HG02623 (cell line): ENCODE results near the gene NEU1.
"Not testable (repeated sequence)": the region's sequence is repeated elsewhere in the genome, so short reads cannot be mapped to it uniquely, and the experiment has no call there.

ENCODE experiments used
- ATAC-seq: cut with Tn5 transposase; IDR thresholded peaks from one replicate; pipeline ENCODE4 v1.9.1; 2021; ENCODE audit warnings: moderate library complexity; ENCODE audit not compliant: unreplicated experiment

NEU1 gene

DNA sequence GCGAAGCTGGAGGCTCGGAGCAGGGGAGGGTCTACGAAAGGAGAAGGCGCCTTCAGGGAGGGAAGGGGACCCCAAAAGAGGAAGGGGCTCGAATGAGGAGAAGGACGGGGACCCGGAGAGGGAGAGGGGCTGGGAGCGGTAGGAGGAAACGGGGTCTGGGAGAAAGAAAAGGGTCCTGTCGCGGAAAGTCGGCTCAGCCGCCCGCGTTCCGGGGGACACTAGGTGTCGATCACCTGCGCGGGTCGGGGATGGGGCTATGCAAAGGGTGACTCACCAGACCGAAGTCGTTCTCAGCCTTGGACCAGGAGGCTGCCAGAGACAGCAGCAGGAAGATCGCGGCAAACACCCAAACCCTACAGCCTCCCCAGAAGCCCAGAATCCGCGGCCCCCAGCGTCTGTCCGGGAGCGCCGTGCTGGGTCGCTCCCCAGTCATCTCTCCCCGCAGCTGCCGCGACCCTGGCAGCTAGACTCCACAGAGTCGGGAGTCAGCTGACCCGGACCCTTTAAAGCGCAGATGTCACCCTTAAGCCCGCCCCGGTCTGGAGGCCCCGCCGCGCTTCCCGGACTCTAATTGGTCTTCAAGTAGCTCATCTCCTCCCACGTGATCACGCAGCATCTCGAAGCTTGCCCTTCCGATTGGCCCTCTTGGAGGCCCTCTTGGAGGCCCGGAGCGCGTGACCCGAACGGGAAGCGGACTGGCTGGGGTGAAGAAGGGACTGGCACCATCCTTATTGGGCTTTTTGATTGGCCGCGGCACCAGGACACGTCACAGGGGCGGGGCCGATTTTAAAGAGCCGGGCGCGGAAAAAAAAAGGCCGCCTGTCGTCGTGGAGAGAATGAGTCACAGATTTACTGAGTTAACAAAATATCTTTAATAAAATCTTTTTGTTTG lies at the start of gene NEU1:
Gene NEU1 (minus strand): TSS at position 478 of the 892 bp plus-strand sequence. CDS start 45 bp downstream, at position 433.
- peak; percentile 88 for ATAC-seq

DNA sequence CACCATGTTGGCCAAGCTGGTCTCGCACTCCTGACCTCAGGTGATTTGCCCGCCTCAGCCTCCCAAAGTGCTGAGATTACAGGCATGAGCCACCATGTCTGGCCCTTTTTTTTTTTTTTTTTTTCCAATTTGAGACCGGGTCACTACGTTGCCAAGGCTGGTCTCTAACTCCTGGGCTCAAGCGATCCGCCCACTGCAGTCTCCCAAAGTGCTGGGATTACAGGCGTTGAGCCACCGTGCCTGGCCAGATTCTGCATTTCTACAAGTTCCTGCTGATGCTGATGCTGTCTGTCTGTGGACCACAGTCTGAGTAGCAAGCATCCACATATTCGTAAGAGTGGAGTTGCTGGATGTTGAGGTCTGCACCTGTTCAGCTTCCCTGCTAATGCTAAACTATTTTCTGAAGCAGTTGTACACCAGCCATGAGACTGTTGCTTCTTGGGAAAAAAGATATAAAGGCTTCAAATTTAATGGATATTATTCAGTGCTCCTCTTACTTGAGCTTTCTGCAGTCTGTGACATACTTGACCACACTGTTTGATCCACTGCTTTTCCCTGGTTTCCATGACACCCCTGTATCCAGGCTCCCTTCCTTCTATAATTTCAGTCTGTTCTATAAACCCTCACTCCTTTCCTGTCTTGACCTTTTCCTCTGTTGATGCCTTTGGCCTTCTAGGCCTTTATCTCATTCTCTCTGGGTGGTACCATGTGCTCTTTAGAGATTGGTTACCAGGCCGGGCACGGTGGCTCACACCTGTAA lies 49.4 kb upstream of the NEU1 start:
- no peak for ATAC-seq

DNA sequence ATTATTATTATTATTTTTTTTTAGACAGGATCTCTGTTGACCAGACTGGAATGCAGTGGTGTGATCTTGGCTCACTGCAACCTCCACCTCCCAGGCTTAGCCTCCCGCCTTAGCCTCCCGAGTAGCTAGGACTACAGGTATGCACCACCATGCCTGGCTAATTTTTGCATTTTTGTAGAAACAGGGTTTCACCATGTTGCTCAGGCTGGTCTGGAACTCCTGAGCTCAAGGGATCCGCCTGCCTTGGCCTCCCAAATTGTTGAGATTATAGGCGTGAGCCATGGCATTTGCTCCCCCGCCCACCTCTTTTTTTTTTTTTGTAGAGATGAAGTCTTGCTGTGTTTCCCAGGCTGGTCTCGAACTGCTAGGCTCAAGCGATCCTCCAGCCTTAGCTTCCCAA lies 46.7 kb upstream of the NEU1 start:
- not testable (repeated sequence) for ATAC-seq

- ATAC-seq, result peak; percentile 52
Observed at GRCh38 chr6:31908791-31909190, 46.2 kb upstream of the NEU1 start.

GRCh38 chr6:31908255-31908654 lies 45.6 kb upstream of the NEU1 start:
- ATAC-seq, result not testable (repeated sequence)

DNA sequence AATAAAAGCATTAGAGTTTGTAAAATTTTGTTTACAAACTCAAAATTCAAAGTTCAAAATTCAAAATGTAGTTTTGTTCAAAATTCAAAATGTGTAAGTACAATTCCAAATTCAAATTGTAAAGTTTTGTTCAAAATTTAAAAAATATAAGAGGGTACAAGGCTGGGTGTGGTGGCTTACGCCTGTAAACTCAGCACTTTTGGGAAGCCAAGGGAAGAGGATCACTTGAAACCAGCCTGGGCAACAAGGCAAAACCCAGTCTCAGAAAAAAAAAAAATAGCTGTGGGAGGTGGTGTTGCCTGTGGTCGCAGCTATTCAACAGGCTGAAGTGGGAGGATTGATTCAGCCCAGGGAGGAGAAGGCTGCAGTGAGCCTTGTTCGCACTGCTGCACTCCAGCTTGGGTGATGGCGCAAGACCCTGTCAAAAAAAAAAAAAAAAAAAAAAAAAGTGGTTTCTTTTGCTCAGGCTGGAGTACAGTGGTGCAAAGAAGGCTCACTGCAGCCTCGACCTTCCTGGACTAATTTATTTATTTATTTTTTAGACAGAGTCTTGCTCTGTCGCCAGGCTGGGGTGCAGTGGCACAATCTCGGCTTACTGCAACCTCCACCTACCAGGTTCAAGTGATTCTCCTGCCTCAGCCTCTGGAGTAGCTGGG lies 44.7 kb upstream of the NEU1 start:
- no peak for ATAC-seq

DNA sequence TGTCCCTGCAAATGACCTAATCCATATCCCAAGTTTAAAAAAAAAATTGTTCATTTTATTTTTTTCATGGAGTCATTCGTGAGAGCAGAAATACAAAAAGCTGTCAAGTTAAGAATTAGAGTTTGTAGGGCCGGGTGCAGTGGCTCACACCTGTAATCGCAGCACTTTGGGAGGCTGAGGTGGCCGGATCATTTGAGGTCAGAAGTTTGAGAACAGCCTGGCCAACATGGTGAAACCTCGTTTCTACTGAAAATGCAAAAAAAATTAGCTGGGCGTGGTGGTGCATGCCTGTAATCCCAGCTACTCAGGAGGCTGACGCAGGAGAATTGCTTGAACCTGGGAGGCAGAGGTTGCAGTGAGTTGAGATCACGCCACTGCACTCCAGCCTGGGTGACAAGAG lies 44.1 kb upstream of the NEU1 start:
- not testable (repeated sequence) for ATAC-seq

DNA sequence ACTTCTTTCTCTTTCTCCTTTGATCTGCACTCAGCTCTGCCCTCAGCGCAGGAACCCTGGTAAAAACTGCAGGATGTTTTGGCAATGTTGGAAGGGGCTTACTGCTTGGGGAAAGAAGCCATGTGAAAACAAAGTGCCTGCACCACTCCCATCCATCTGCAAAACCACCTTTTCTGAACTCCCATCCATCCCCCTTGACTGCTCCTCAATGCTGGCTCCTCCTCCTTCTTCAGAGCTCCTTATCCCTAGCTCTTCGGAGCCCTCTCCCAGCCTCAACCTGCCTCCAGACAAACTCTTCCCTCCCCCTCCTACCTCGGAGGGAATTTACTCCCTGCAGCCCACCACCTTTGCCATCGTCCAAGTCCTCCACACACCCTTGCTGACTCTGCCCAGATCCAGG lies 43.5 kb upstream of the NEU1 start:
- ATAC-seq, result no peak

DNA sequence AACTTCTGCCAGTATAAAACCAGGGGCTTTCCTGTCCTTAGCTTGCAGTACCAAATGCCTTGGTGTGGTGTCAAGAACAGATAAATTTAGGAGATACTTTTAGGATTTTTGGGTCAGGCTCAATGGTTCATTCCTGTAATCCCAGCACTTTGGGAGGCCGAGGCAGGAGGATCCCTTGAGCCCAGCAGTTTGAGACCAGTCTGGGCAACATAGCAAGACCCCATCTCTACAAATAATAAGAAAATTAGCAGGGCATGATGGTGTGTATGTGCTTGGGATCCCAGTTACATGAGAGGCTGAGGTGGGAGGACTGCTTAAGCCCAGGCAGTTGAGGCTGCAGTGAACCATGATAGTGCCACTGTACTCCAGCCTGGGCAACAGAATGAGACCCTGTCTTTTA lies 42.4 kb upstream of the NEU1 start:
- ATAC-seq, result no peak

- ATAC-seq, result no peak
Observed at GRCh38 chr6:31903957-31904356, 41.3 kb upstream of the NEU1 start.

GRCh38 chr6:31901953-31902643 lies 39.5 kb upstream of the NEU1 start, which contains the start of gene ZBTB12:
Gene ZBTB12 (minus strand): TSS chr6:31902086. CDS start chr6:31901305, 781 bp downstream.
- peak; percentile 44 for ATAC-seq

DNA sequence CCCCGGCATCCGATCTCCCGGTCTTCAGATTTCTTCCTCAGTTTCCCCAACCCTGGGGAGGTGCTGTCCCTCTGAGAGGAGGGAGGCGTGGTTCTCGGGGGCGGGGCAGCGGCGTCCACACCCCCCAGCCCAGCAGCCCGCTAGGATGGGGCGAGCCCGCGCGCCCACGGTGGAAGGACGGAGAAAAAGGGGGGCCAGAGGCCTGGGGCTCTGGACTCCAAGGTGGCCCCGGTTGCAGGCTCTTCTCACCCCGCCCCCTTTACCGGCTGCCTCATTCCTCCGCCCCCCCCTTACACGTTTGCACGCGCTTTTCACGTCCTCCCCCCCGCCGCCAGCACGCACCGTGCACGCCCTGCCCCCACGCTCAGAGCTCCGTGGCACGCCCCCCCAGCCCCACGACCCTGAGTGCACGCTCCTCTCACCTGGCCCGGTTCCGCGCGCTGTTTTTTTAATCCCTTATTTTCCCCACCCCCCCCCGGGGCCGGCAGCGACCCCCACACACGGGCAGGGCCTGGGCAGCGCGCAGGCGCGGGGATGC lies 38.9 kb upstream of the NEU1 start:
- no peak for ATAC-seq

- ATAC-seq, result no peak
Observed at GRCh38 chr6:31900917-31901414, 38.3 kb upstream of the NEU1 start.

- no peak for ATAC-seq
Observed at GRCh38 chr6:31899882-31900722, 37.5 kb upstream of the NEU1 start.

- ATAC-seq, result no peak
Observed at GRCh38 chr6:31899215-31899614, 36.6 kb upstream of the NEU1 start.

GRCh38 chr6:31898383-31899011 lies 35.9 kb upstream of the NEU1 start:
- no peak for ATAC-seq

GRCh38 chr6:31897612-31898382 lies 35.2 kb upstream of the NEU1 start, which contains the start of gene EHMT2:
Gene EHMT2 (minus strand): TSS chr6:31897698. CDS start chr6:31897677, 21 bp downstream.
- peak; percentile 48 for ATAC-seq
